Astrocyte (in vitro differentiated cells and primary cell): Measurements from ENCODE around the gene RAD51B. TPM values are rescaled to one million over a fixed set of nuclear protein-coding genes. Genes with fewer than 3 reads are reported as not detected.

Experiments
- DNase-seq: peaks from one replicate; pipeline ENCODE4 v3.0.0-alpha.2; 2010; ENCODE audit warnings: low read depth
- FAIRE-seq: peaks from 2 replicates; lab custom pipeline; 2011; peaks lifted over from hg19 to GRCh38; lab: Jason Lieb, UNC
- H2AFZ ChIP-seq: 2 replicates; pipeline ENCODE4 v1.6.0; 2012; ENCODE audit warnings: low read depth, low read length, inconsistent platforms
- H3K27ac ChIP-seq: 2 replicates; pipeline ENCODE4 v1.5.1; 2011; ENCODE audit warnings: low read depth, low read length, inconsistent platforms
- H3K27me3 ChIP-seq: 2 replicates; pipeline ENCODE4 v1.6.0; 2011; ENCODE audit warnings: low read length, inconsistent platforms; ENCODE audit not compliant: insufficient read depth
- H3K36me3 ChIP-seq: 2 replicates; pipeline ENCODE4 v1.5.1; 2011; ENCODE audit warnings: low read length, inconsistent platforms; ENCODE audit not compliant: insufficient read depth
- H3K4me1 ChIP-seq: 2 replicates; pipeline ENCODE4 v1.5.1; 2011; ENCODE audit warnings: low read length, inconsistent platforms; ENCODE audit not compliant: insufficient read depth
- H3K4me2 ChIP-seq: 2 replicates; pipeline ENCODE4 v1.6.0; 2012; ENCODE audit warnings: low read length, inconsistent platforms
- H3K4me3 ChIP-seq: 2 replicates; pipeline ENCODE4 v1.5.1; 2011; ENCODE audit warnings: low read depth, mild to moderate bottlenecking, low read length, inconsistent platforms; ENCODE audit not compliant: insufficient read depth
- H3K79me2 ChIP-seq: 2 replicates; pipeline ENCODE4 v1.6.0; 2012; ENCODE audit warnings: mild to moderate bottlenecking, low read length, inconsistent platforms; ENCODE audit not compliant: insufficient read depth
- H3K9ac ChIP-seq: 2 replicates; pipeline ENCODE4 v1.6.0; 2012; ENCODE audit warnings: mild to moderate bottlenecking, low read length, inconsistent platforms
- H3K9me3 ChIP-seq: 2 replicates; pipeline ENCODE4 v1.5.1; 2012; ENCODE audit warnings: low read depth, mild to moderate bottlenecking, low read length, inconsistent platforms; ENCODE audit not compliant: insufficient read depth
- H4K20me1 ChIP-seq: 2 replicates; pipeline ENCODE4 v1.6.0; 2012; ENCODE audit warnings: low read length, inconsistent platforms; ENCODE audit not compliant: insufficient read depth
- H3K27ac Mint-ChIP-seq: one replicate; pipeline ENCODE4 v1.8.0; 2021; ENCODE audit warnings: mild to moderate bottlenecking, mixed read lengths; ENCODE audit not compliant: unreplicated experiment
- H3K27me3 Mint-ChIP-seq: one replicate; pipeline ENCODE4 v1.8.0; 2021; ENCODE audit warnings: low read depth, mixed read lengths; ENCODE audit not compliant: unreplicated experiment
- H3K36me3 Mint-ChIP-seq: one replicate; pipeline ENCODE4 v1.8.0; 2021; ENCODE audit warnings: low read depth, mixed read lengths; ENCODE audit not compliant: unreplicated experiment
- H3K4me1 Mint-ChIP-seq: one replicate; pipeline ENCODE4 v1.8.0; 2021; ENCODE audit warnings: low read depth, mixed read lengths; ENCODE audit not compliant: unreplicated experiment
- H3K4me3 Mint-ChIP-seq: one replicate; pipeline ENCODE4 v1.8.0; 2021; ENCODE audit warnings: mild to moderate bottlenecking, moderate library complexity, mixed read lengths; ENCODE audit not compliant: unreplicated experiment
- H3K9me3 Mint-ChIP-seq: one replicate; pipeline ENCODE4 v1.8.0; 2021; ENCODE audit warnings: mild to moderate bottlenecking, mixed read lengths; ENCODE audit not compliant: unreplicated experiment
- EZH2 ChIP-seq: IDR thresholded peaks from 2 replicates; pipeline ENCODE4 v1.6.1; 2012; ENCODE audit warnings: mild to moderate bottlenecking, low read length, inconsistent platforms; ENCODE audit not compliant: insufficient read depth
- total RNA-seq: library from RNA; stranded (reverse); gene quantifications from 2 replicates; pipeline ENCODE4 v1.2.1, GENCODE V29; 2021
- TF ChIP-seq, protein P1 (sequence below): IDR thresholded peaks from 2 replicates; pipeline ENCODE4 v1.5.1; 2011; ENCODE audit warnings: low read depth, mild to moderate bottlenecking, inconsistent platforms, low read length, moderate library complexity; ENCODE audit not compliant: insufficient read depth

RAD51B gene
- total RNA-seq, 1 donor from 2014 or later: 10.8 TPM

DNA sequence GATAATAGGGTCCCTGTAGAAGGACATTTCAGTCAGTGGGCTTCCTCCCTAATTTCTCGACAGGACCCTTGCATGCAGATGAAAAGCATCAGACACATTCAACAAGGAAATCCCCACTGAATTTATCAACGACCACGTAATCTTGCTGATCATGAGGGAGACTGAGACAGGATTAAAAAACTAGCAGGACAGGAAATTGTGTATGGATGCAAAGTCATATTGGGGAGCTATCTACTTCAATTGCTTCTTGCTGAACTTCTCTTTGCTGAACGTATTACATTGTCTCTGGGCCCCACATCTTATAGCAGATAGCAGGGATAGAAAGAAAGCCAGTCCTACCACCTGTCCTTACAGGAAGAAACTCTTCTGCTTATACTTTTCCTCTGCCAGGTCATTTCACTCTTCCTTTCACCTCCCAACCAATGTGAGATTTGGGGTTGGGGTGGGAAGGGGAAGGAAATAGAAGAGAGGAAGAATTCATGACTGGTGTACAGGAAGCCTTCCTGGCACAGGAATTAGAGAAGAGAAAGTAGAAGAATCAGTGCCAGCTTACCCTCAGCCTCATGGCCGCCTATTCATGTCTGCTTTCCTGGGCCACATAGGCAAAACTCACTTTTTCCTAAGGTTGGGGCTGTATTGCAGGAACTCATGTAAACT lies 640.0 kb downstream of the RAD51B start:
- Mint-ChIP-seq H3K36me3 (no peaks in the 10 kb centered on the region), H3K27me3 (no peaks in the 10 kb centered on the region), H3K9me3 (peaks cover 2% of the 10 kb centered on the region), H3K4me1 (peaks cover 16% of the 10 kb centered on the region), H3K27ac (no peak overlapping the region), H3K4me3 (no peak overlapping the region)
- Histone ChIP-seq H3K4me3 (no peak overlapping the region), H4K20me1 (no peaks in the 10 kb centered on the region), H3K4me2 (peak overlapping the region; percentile 52), H3K9me3 (no peaks in the 10 kb centered on the region), H3K4me1 (peaks cover 13% of the 10 kb centered on the region), H3K27ac (peak overlapping the region; percentile 73), H3K9ac (peak overlapping the region; percentile 26), H3K36me3 (no peaks in the 10 kb centered on the region), H2AFZ (no peak overlapping the region), H3K79me2 (no peaks in the 10 kb centered on the region), H3K27me3 (no peaks in the 10 kb centered on the region)
- TF ChIP-seq, protein P1, sequence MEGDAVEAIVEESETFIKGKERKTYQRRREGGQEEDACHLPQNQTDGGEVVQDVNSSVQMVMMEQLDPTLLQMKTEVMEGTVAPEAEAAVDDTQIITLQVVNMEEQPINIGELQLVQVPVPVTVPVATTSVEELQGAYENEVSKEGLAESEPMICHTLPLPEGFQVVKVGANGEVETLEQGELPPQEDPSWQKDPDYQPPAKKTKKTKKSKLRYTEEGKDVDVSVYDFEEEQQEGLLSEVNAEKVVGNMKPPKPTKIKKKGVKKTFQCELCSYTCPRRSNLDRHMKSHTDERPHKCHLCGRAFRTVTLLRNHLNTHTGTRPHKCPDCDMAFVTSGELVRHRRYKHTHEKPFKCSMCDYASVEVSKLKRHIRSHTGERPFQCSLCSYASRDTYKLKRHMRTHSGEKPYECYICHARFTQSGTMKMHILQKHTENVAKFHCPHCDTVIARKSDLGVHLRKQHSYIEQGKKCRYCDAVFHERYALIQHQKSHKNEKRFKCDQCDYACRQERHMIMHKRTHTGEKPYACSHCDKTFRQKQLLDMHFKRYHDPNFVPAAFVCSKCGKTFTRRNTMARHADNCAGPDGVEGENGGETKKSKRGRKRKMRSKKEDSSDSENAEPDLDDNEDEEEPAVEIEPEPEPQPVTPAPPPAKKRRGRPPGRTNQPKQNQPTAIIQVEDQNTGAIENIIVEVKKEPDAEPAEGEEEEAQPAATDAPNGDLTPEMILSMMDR: no peak
- TF ChIP-seq EZH2: no peak
- DNase-seq (no peak), FAIRE-seq (no peak)

DNA sequence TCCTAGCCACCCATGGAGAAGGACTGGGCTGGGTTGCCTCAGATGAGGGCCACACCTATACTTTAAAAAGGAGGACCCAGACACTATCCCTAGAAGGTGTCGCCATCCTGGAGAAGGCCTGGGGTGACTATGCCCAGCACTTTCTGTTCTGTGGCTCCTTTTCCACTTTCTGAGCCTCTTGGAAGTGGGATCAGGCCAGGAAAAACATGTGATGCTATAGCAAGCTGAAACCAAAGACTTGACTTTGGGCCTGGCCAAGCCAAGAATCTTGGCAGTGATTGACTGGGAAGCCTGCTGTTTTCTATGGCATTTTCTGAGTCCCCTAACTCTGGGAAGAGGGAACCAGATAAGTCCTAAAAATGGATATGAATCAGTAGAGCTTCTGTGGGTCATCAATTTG lies 641.0 kb downstream of the RAD51B start:
- peaks cover 23% of the 10 kb centered on the region for H3K4me1 Mint-ChIP-seq
- Histone ChIP-seq H3K36me3 (no peaks in the 10 kb centered on the region), H4K20me1 (no peaks in the 10 kb centered on the region), H3K9ac (no peak overlapping the region), H3K27ac (no peak overlapping the region), H3K4me3 (no peak overlapping the region), H3K4me2 (no peak overlapping the region), H3K9me3 (no peaks in the 10 kb centered on the region), H3K4me1 (peaks cover 22% of the 10 kb centered on the region), H3K79me2 (no peaks in the 10 kb centered on the region), H3K27me3 (no peaks in the 10 kb centered on the region), H2AFZ (no peak overlapping the region)
- no peak overlapping the region for H3K27ac Mint-ChIP-seq
- DNase-seq: no peak
- FAIRE-seq: no peak
- TF ChIP-seq EZH2: no peak
- TF ChIP-seq, protein P1: no peak
- H3K27me3 Mint-ChIP-seq: no peaks in the 10 kb centered on the region
- H3K36me3 Mint-ChIP-seq: no peaks in the 10 kb centered on the region
- no peak overlapping the region for H3K4me3 Mint-ChIP-seq
- H3K9me3 Mint-ChIP-seq: no peaks in the 10 kb centered on the region

DNA sequence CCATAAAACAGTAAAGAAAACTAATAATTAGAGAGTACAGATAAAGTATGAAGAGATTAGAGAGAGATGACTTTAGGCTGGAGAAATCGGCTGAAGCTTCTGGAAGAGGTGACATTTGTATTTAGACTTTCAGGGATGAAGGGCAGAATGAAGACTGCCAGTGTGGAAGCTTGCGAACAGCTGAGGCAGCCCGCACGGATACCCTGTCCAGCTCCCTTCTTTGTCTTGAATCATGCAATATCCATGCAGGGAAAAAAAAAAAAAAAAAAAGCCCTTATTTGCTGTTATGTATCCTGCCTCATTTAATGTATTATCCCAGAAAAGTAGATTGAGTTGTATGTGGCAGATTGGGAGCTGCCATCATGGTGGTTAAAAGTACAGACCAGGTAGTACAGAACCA lies 641.5 kb downstream of the RAD51B start:
- H3K27me3 Mint-ChIP-seq: no peaks in the 10 kb centered on the region
- H3K4me3 ChIP-seq: no peak overlapping the region
- H3K36me3 ChIP-seq: no peaks in the 10 kb centered on the region
- H3K4me1 ChIP-seq: peaks cover 24% of the 10 kb centered on the region
- DNase-seq (no peak), FAIRE-seq (no peak)
- no peaks in the 10 kb centered on the region for H3K9me3 Mint-ChIP-seq
- no peak overlapping the region for H2AFZ ChIP-seq
- H3K4me3 Mint-ChIP-seq: no peak overlapping the region
- H3K4me2 ChIP-seq: no peak overlapping the region
- no peak overlapping the region for H3K27ac Mint-ChIP-seq
- H3K27ac ChIP-seq: no peak overlapping the region
- no peaks in the 10 kb centered on the region for H4K20me1 ChIP-seq
- no peaks in the 10 kb centered on the region for H3K9me3 ChIP-seq
- no peaks in the 10 kb centered on the region for H3K27me3 ChIP-seq
- H3K4me1 Mint-ChIP-seq: peaks cover 25% of the 10 kb centered on the region
- TF ChIP-seq EZH2: no peak
- TF ChIP-seq, protein P1: no peak
- no peaks in the 10 kb centered on the region for H3K36me3 Mint-ChIP-seq
- H3K9ac ChIP-seq: no peak overlapping the region
- no peaks in the 10 kb centered on the region for H3K79me2 ChIP-seq
